ENCODE data around the gene ART1. TPM values are rescaled to one million over a fixed set of nuclear protein-coding genes. Genes with fewer than 3 reads are reported as not detected.

The ART1 gene
- total and polyA plus RNA-seq, 2 of the 8 experiments (the other 6 are each of a cell fraction or from before 2014, with no cell fraction given): not detected

GRCh38 chr11:3635641-3636375 lies 9.1 kb upstream of the ART1 start:
- H2BK120ac ChIP-seq (replicated peaks; ENCODE audit: low read depth, low read length): no peak overlapping the region
- H3K4me1 ChIP-seq (replicated peaks in 1 of 4; ENCODE audit: control insufficient read depth in 3 of 4, insufficient read depth in 4 of 4, low read length in 3 of 4): no peaks in the 10 kb centered on the region
- H3K23ac ChIP-seq (ENCODE audit: insufficient read length): no peak overlapping the region
- no peak overlapping the region for H2AK5ac ChIP-seq (ENCODE audit: low read depth, low read length)
- H3K79me1 ChIP-seq (ENCODE audit: low read depth, low read length): no peaks in the 10 kb centered on the region
- no peak for FAIRE-seq
- no peak overlapping the region for H3K4ac ChIP-seq (replicated peaks; ENCODE audit: insufficient read length, low read depth, low read length)
- H2AFZ ChIP-seq (ENCODE audit: low read length): no peak overlapping the region
- H3K9me3 ChIP-seq (ENCODE audit: insufficient read depth in 2 of 2, low read depth in 1 of 2, low read length in 1 of 2): no peaks in the 10 kb centered on the region
- H2BK12ac ChIP-seq (ENCODE audit: low read depth, low read length): no peak overlapping the region
- POLR2A ChIA-PET (ENCODE audit: partially characterized antibody): no interaction called here
- H4K5ac ChIP-seq (ENCODE audit: insufficient read length, low read depth, low read length): no peak overlapping the region
- H3K23me2 ChIP-seq (ENCODE audit: low read depth, low read length): peaks cover 4% of the 10 kb centered on the region; the same call in 1 of the 2 replicates
- H2BK5ac ChIP-seq (ENCODE audit: low read depth, low read length): no peak overlapping the region
- no peak overlapping the region for H3K27ac ChIP-seq (ENCODE audit: low read depth, low read length)
- no peaks in the 10 kb centered on the region for H4K20me1 ChIP-seq (replicated peaks in 1 of 2; ENCODE audit: control insufficient read depth in 1 of 2, insufficient read depth in 2 of 2, low read length in 2 of 2)
- H3K18ac ChIP-seq (ENCODE audit: extremely low read depth, low read length): no peak overlapping the region
- no peak overlapping the region for H3K4me2 ChIP-seq (ENCODE audit: insufficient read depth in 1 of 2, low read depth in 2 of 2, low read length in 2 of 2)
- no peak overlapping the region for H3K4me3 ChIP-seq (ENCODE audit: extremely low read depth in 1 of 4, insufficient read depth in 2 of 4, low read depth in 3 of 4, low read length in 4 of 4)
- DNase-seq (ENCODE audit: low read depth in 1 of 2, low spot score in 2 of 2): no peak
- no peaks in the 10 kb centered on the region for H3K36me3 ChIP-seq (ENCODE audit: control insufficient read depth in 2 of 4, insufficient read depth in 4 of 4, low read length in 3 of 4)
- H2BK15ac ChIP-seq (ENCODE audit: low read length): no peak overlapping the region
- H3K56ac ChIP-seq (replicated peaks; ENCODE audit: insufficient read length, low read depth, low read length): no peak overlapping the region
- H3K14ac ChIP-seq (ENCODE audit: insufficient read length): no peak overlapping the region
- no peaks in the 10 kb centered on the region for H3K27me3 ChIP-seq (replicated peaks in 1 of 4; ENCODE audit: control insufficient read depth in 3 of 4, extremely low read depth in 1 of 4, insufficient read depth in 3 of 4, low read length in 3 of 4)
- no peaks in the 10 kb centered on the region for H3K79me2 ChIP-seq (ENCODE audit: control insufficient read depth in 1 of 2, insufficient read depth in 2 of 2, low read length in 2 of 2)
- 87% methylated on average over 14 of the region's 15 CpGs; no CpG with 5 or more reads in 1 of the 2 experiments for WGBS, 2 experiments (ENCODE audit: extremely low coverage in 1 of 2, insufficient coverage in 1 of 2, insufficient read length in 1 of 2, insufficient replicate concordance in 2 of 2, low coverage in 1 of 2, low lambda C conversion rate in 2 of 2, missing lambda C conversion rate in 1 of 2)
- H3K9ac ChIP-seq (replicated peaks in 1 of 4; ENCODE audit: extremely low read depth in 1 of 4, low read depth in 3 of 4, low read length in 3 of 4): no peak overlapping the region
- H4K91ac ChIP-seq (replicated peaks; ENCODE audit: insufficient read length, low read length): no peak overlapping the region
- peak overlapping the region; percentile 6; the same call in 1 of the 2 replicates for H4K8ac ChIP-seq (ENCODE audit: extremely low read depth, insufficient read depth, low read length)
- no peak overlapping the region for H2BK20ac ChIP-seq (ENCODE audit: low read length)
- CTCF ChIA-PET (ENCODE audit: partially characterized antibody): interaction anchor here (0.6 to 0.7 kb wide), 2 partner anchors 10 to 26 kb away, joined by 3 to 5 read pairs; no protein-coding TSS in a partner anchor
- TF ChIP-seq CTBP2 (IDR thresholded peaks at IDR 0.05; ENCODE audit: borderline replicate concordance, insufficient read depth, insufficient read length, low read length) (no peak), SIN3A (conservative IDR thresholded peaks at IDR 0.05 in 1 of 2, IDR thresholded peaks at IDR 0.05 in 1 of 2; ENCODE audit: low read depth in 1 of 2, low read length in 2 of 2) (no peak), RNF2 (IDR thresholded peaks at IDR 0.05; ENCODE audit: borderline replicate concordance, low read depth, low read length, missing control alignments, poor library complexity, severe bottlenecking) (no peak), EGR1 (IDR thresholded peaks at IDR 0.05; ENCODE audit: borderline replicate concordance, low read depth, low read length) (no peak), CBX5 (IDR thresholded peaks at IDR 0.05; ENCODE audit: low read depth, low read length) (no peak), SIX5 (IDR thresholded peaks at IDR 0.05; ENCODE audit: low read depth, low read length) (no peak), SUZ12 (IDR thresholded peaks at IDR 0.05; ENCODE audit: low read length) (no peak), MAX (IDR thresholded peaks at IDR 0.05) (no peak), EZH2 (IDR thresholded peaks at IDR 0.05; ENCODE audit: low read depth, low read length, severe bottlenecking) (no peak)

Data from H1 (cell line).